HG03175 (cell line): ENCODE data around the gene LRFN2.

ENCODE experiments used
- ATAC-seq: cut with Tn5 transposase; IDR thresholded peaks from one replicate; pipeline ENCODE4 v1.9.1; 2021; ENCODE audit warnings: mild to moderate bottlenecking, moderate library complexity; ENCODE audit not compliant: unreplicated experiment

The LRFN2 gene

DNA sequence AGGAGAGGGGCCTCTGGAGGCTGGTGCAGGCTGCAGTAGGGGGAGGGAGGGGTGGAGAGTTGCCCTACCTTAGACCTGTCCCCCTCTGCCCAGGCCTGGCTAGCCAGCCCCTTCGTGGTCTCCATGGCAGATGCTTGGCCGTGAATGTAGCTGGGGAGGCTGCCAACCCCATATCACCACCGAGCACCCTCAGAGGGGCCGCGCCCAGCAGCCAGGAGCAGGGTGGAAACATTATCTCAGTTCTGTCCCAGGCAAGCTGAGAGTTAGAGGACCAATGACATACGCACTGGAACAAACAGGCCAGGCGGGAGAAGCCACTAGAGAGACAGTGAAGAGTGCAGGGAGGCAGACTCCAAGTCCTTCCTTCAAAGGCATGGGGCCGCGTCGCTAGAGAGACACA lies 66.5 kb downstream of the LRFN2 start:
- no peak for ATAC-seq

DNA sequence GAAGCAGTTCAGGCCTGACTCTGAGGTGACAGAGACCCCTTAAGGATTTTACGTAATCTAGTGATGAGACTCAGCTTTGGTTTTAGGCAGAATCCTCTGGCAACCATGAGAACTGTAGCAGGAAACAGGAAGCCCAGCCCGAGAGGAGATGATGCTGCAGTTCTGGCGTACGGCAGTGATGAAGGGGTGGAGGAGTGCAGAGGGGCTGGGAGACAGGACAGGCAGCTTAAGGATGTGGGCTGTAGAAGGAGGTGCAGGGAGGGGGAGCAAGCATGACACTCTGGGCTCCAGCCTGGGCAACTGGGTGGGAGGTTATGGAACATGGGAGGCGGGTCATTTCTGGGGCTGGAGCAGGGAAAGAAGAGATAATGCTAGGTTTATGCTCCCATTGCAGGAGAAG lies 67.1 kb downstream of the LRFN2 start:
- no peak for ATAC-seq

DNA sequence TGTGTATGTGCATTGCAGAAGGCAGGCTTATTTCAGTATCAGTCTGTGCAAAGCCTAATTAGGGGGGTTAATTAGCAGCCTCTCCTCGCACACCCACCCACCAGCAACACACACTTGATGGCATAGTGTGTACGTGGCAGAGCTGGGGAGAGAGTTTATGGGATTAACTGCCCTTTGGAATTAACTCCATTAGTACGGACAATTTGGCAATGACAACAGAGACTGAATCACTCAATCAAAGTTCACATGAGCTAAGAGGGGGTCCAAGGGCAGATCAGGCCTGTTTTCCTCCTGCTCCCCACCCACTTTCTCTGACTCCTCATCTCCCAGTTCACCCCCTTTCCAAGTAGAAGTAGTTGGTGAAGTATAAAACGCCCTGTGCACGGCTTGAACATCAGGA lies 69.5 kb downstream of the LRFN2 start:
- ATAC-seq = no peak

DNA sequence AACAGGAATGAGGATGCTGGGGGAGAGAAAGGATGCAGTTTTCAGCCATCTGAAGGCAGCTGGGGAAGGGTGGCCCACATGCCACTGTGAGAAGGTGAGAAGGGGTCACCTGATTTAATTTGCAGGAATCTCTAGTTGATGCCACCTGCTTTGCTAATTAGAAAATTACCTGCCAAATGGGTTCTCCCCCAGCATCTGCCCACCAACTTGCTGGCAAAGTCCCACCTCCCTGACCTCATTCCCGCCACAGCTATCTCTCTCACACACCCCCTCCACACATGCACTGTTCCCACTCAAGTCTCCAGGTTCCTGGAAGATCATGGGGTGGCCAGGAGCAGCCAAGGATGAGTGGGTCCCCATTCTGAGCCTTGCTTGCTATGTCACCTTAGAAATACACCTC lies 70.7 kb downstream of the LRFN2 start:
- no peak for ATAC-seq

DNA sequence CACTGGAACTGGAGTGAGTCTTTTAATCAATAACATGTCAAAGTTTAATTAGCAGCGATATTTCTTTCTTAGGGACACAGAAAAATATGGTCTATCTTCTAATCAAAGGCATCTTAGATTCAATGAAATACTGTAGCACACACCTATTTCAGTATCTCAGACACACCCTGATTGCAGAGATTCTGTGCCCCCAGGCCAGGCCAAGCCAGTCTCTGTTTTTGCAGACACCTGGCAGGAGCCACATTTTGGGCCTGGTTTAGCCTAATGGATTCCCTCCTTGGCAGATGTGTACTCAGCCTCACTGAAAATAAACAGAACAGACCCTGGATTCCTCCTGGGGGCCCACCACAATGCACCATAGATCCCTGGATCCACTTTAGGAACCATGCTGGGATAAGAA lies 74.8 kb downstream of the LRFN2 start:
- no peak for ATAC-seq

DNA sequence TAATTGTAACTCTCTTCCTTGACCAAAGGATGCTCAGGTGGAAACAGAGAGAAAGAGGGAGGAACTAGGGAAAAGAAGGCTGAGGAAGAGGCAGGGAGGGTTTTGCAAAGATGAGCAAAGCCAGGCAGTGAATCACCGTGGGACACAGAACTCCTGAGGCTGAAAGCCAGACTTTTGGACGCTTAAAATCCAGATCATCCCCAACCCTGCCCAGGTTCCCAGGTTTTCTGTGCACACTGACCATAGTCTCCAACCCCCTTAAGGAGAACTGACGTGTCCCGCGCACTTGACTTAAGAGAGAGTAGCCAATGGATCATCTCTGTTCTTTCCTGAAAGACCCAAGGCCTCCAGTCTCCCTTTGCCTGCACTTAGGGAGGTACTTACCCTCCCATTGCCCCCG lies 75.3 kb downstream of the LRFN2 start:
- no peak for ATAC-seq

DNA sequence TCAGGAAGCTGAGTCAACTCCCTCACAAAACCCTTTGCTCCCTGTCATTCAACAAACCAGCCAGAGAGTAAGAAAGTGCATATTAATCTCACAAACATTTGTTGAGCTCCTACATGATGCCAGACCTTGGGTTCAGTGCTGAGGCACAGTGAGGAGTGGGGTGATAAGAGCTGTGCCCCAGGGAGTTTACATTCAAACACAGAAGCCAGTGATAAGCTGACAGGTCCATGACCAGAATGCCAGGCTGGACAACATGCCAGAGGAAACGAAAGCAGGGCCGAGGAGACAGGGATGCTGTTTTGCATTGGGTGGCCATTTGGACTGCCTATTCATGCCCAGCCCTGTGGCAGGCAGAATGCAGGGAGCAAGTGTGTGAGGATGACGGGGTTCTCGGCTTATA lies 76.7 kb downstream of the LRFN2 start:
- no peak for ATAC-seq

DNA sequence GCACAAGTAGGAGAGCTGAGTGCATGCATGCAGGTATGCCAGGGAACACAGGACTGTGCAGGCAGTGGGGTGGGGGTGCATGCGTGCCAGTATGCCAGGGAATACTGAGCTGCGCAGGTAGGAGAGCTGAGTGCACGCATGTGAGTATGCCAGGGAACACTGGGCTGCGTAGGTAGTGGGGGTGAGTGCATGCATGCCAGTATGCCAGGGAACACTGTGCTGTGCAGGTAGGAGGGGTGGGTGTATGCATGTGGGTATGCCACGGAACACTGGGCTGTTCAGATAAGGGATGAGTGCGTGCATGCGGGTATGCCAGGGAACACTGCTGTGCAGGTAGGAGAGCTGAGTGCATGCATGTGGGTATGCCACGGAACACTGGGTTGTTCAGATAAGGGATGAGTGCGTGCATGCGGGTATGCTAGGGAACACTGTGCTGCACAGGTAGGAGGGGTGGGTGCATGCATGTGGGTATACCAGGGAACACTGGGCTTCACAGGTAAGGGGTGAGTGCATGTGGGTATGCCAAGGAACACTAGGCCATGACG lies 77.4 kb downstream of the LRFN2 start:
- ATAC-seq = no peak

DNA sequence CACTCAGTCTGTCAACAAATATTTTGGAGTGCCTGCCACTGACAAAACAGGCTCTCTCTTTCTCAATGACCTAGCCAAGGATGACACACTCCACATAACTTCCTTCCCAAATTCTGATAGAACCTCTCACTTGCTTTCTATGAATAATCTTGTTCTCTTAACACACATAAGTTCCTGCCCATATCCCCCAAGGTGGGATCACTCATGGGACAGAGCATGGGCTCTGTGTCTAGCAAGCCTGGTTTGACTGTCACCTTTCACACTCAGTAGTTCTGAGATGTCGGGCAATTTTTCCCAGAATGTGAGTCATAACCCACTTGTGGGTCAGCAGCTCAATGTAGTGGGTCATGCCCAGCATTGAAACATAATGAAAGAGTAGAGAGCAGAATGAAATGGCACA lies 78.1 kb downstream of the LRFN2 start:
- ATAC-seq = no peak

DNA sequence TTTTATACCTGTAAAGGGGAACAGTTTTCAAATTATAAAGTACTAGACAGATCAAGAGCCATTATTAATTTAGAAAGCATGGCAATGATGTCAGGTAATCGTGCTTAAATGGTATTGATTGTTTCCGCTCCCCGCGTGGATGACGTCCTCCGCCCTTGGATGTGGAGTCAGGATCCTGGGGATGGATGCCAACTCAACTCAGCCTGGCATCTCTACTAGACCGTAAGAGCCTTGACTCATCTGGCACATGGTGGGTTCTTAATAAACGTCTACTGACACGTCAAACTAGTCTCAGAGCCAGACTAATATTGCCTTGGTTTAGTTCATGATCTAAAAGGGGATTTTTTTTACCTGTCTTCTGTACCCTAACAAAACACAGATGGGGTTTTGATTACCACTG lies 80.2 kb downstream of the LRFN2 start:
- no peak for ATAC-seq

DNA sequence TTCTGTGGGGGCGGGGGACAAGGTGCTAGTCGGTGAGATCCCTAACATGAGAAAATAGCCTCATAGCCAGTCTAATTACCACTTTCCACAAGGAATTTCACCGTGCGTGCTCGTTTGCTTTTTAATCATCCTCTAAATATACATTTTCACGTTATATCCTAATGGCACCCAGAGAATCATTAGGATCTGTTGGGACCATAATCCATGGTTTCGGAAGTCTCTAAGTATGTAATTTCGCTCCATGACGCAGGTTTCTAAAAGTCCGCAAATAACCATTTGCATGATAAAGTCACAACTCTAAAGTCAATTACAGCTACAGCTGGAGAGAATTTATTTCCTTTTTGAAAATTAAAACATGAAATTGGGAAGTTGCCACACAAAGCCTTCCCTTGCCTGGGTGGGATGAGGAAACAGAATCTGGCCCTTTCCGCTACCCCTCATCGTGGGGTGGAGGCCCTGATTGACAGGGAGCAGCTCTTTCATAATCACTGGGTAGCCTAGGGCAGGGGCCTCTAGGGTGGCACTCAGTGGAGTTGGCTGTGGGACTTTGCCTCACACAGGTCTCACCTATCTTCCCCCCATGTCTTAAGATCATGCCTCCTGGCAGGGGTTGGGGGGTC lies 81.9 kb downstream of the LRFN2 start:
- no peak for ATAC-seq

DNA sequence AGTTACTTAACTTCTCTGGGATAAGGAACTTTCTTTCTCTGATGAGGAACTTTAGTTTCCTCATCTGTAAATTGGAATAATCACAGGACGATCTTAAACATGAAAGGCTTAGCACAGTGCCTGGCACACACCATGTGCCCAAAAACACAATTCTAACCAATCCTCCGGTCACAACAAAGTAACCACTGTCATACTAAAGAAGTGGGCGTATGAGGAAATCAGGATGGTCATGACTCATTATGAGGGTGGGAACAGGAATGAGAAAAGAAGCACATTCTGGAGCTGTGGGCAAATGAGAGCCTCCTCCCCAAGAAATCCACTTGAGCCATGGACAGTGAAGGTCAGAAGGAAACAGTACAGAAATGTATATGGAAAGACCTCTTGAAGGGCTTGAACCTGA lies 82.9 kb downstream of the LRFN2 start:
- ATAC-seq = no peak

DNA sequence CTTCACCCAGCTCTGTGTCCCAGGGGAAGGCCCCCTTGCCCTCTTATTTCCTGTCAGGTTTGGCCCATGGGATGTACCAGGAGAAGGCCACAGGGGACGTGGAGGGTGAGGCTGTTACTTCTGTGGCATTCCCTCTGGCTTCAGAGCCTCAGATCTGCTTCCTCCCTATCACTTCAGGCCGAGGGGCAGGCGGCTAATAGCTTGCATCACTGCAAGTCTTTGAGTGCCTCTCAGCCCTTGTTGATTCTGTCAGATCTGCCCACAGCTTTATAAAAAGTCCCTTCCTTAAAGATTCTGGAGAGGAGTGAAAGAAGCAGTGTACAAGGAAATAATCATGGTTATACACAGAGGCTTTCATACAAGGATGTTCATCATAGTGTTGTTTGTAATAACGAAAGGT lies 86.9 kb downstream of the LRFN2 start:
- no peak for ATAC-seq

DNA sequence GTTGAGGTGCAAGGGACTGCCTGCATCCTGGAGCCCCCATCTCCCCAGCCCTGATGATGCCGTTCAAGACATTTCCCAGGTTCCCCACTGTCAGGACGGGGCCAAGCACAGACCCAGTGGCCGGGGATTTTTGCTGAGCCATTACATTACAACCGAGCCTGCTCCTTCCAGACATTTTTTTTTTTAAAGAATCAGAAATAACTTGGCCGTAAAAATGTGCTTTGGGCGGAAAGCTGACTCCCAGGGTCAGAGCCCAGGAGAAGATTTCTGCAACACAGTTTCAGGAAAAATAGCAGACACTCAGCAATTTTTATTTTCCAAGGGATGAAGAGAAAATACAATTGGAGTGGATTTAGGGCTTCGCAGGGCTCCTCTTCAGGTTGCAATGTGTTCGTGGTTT lies 87.9 kb downstream of the LRFN2 start:
- ATAC-seq = no peak

DNA sequence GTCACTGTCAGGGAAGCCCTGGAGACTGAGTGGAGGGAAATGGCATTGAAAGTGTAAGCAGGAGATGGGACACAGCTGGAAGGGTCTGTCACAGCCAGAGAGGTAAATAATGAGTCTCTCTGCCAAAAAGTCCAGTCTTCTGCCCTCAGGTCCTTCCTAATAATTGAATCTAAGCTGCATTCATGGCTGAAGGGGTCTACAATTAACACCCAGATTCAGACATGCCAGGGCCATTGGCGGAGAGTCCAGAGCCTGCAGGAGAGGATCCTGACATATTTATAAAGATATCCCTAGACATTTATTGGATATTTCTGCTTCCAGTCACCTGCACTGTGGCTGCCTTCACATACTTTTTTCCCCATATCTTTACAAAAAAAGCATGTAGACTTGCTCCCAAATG lies 89.0 kb downstream of the LRFN2 start:
- ATAC-seq = no peak

DNA sequence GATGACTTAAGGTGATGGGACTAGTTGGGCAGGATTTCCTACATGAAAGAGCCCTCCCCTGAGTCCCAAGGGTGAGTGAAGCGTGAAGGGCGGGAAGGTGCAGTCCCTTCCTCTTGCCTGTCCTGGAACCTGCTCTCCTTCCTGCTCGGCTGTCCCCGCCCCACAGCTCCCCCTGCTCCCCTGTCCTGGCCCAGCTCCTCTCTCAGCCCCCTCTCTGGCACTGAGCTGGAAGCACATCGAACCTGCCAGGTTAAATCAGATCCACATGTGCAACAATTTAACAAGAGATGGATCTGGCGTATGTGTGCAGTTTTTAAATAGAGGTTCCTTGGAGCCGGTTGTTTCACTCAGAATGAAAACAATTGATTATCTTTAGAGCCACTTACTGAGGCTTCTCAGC lies 95.0 kb downstream of the LRFN2 start:
- ATAC-seq = no peak

DNA sequence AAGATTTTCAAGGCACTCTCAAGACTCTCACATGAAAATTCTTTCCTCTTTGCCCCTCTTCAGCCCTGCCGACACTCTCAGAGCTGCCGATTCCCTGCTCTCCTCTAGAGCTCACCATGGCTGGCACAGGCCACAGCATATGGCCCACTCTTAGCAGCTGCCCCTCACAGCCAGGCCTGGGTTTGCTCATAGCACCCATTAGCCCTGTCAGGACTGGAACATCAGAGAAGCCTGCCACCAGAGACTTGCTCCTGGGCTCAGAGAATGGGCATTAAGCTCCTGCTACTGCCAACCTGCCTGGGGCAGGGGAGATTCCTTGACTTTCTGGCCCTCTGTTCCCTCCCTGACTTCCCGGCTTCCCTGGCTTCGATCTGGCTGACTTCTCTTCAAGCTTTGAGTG lies 96.7 kb downstream of the LRFN2 start:
- ATAC-seq = no peak

DNA sequence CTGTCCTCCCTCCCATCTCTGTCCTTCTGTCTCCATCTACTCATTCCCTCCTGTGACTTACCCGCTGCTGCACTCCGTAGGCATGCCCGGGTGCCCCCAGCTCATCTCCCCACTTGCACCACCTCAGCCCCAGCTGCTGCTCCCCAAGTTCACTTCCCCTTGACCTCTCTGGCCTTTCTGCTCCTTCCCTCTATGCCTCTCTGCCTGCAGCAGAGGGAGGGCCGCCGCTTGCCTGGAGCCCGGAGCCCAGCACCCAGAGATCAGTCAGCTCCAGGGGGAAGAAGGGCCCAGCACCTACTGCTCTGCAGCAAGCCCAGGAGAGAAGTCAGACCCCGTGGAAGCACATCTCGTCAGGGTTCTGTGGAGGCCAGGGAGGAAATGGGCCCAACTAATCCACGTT lies 97.4 kb downstream of the LRFN2 start:
- ATAC-seq = no peak

DNA sequence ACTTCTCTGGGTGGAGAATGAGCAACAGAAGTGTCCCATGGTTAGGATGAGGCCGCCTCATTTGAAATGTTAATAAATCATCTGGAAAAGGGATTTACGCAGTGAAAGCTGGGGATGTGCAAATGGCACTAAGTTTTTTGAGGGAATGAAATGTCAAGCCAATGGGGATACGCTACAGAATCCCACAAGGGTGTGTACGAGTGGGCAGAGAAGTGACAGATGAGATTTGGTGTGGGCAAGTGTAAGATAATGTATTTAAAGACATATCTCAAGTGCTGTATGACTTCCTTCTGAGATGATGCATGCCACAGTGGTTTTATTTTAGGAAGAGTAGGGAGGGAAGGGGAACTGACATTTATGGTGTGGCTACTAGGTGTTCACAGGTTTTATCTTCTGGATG lies 100.6 kb downstream of the LRFN2 start:
- no peak for ATAC-seq

DNA sequence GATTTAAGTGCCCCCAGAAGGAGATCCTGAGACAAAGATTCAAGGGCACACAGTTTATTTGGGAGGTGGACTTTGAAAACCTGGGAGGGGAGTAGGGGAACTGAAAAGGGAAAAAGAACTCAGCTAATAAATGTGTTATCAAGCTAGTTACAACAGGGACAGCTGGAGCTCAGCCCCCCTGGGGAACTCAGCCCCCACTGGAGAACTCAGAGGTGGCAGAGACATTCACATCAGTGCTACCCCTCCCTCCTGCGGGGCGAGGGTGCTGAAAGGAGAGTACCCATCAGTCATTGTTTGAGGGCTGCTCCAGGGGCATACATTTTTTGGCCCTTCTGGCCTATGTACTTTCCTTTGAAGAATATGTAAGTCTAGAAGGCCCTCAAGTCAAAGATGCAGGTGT lies 101.4 kb downstream of the LRFN2 start:
- no peak for ATAC-seq

DNA sequence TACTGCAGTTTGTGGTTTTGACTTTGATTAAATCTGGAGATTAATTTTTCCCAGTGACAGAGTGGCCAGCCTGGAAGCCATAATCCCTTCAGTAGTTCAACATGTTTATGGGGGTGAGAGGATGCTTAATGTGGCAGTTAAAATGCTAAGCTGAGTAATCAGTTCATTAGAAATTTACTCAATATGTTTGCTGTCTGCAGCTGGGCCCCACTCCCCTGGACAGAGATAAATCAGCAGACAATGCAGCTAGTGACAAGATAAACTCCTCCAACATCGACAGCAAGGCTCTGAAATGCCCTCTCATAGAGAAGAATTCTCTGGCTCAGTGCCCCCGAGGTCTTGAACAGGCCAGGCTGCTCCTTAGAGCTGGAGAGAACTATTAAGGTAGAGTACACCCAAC lies 101.9 kb downstream of the LRFN2 start:
- no peak for ATAC-seq

DNA sequence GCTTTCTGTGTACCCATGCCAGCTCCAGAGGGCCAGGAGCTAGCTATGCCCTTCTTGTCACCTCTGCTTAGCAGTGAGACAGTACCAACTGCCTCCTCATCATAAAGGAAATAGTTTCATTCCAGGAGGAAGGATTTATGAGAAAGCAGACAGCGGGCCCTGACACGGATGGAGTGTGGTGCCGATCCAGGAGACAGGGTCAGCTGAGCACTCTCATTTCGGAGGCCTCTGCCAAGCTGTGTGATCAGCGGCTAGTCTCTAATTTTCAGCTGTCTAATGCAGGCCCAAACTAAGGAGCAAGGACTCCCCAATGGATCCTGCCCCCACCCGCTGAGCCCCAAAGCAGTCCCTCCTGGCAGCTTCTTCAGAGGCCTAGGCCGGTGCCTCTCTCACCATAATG lies 103.1 kb downstream of the LRFN2 start:
- ATAC-seq = no peak

DNA sequence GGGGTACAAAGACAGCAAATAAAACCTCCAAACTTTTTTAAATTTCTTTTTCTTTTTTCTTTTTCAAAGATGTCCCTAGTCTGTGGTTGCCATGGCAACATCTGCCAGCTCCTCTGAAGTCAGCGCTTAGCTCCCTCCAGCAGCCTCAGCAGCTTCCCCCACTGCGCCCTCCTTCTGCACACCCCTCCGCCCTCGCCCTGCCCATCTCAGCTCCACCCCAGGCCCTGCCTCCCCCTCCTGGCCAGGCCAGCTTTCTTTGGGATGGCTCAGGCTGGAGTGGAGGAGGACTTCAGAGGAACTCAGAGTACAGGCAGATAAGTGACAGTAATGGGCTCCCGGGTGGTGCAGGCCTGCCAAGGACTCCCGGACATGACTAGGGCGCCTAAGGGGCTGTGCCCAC lies 104.6 kb downstream of the LRFN2 start:
- ATAC-seq = no peak
